HG03108 (cell line): ENCODE data around the gene ADAMTS5.

Source experiments
- ATAC-seq: cut with Tn5 transposase; IDR thresholded peaks from one replicate; pipeline ENCODE4 v1.9.1; 2021; ENCODE audit warnings: moderate library complexity; ENCODE audit not compliant: unreplicated experiment

ADAMTS5 gene

GRCh38 chr21:26967062-26967913, at the start of gene ADAMTS5:
ADAMTS5 (minus strand) TSS chr21:26967088; CDS start chr21:26966391, 697 bp downstream.
- no peak for ATAC-seq

GRCh38 chr21:27001526-27001925, 34.6 kb upstream of the ADAMTS5 start:
- ATAC-seq, result no peak

- ATAC-seq, result no peak
Observed at GRCh38 chr21:26983576-26983975, 16.7 kb upstream of the ADAMTS5 start.

GRCh38 chr21:26982767-26983166, 15.9 kb upstream of the ADAMTS5 start:
- ATAC-seq, result no peak

GRCh38 chr21:26977746-26978145, 10.9 kb upstream of the ADAMTS5 start:
- ATAC-seq, result no peak

- no peak for ATAC-seq
Observed at GRCh38 chr21:26973226-26973625, 6.3 kb upstream of the ADAMTS5 start.

GRCh38 chr21:26972192-26972591, 5.3 kb upstream of the ADAMTS5 start:
- no peak for ATAC-seq

GRCh38 chr21:26969971-26970725, 3.3 kb upstream of the ADAMTS5 start:
- ATAC-seq, result no peak

- ATAC-seq, result no peak
Observed at GRCh38 chr21:26966649-26967061, 233 bp downstream of the ADAMTS5 start.

GRCh38 chr21:26965907-26966581, 844 bp downstream of the ADAMTS5 start:
- no peak for ATAC-seq

- no peak for ATAC-seq
Observed at GRCh38 chr21:26965040-26965906, 1.6 kb downstream of the ADAMTS5 start.

GRCh38 chr21:26964170-26964778, 2.6 kb downstream of the ADAMTS5 start:
- no peak for ATAC-seq

GRCh38 chr21:26962621-26963181, 4.2 kb downstream of the ADAMTS5 start:
- no peak for ATAC-seq

- no peak for ATAC-seq
Observed at GRCh38 chr21:26961698-26962097, 5.2 kb downstream of the ADAMTS5 start.

- ATAC-seq, result no peak
Observed at GRCh38 chr21:26958788-26959187, 8.1 kb downstream of the ADAMTS5 start.

GRCh38 chr21:26956813-26957212, 10.1 kb downstream of the ADAMTS5 start:
- no peak for ATAC-seq

- no peak for ATAC-seq
Observed at GRCh38 chr21:26956216-26956615, 10.7 kb downstream of the ADAMTS5 start.

GRCh38 chr21:26954662-26955121, 12.2 kb downstream of the ADAMTS5 start:
- no peak for ATAC-seq

GRCh38 chr21:26952374-26953066, 14.4 kb downstream of the ADAMTS5 start:
- no peak for ATAC-seq
